GM12878 (cell line): Measurements from ENCODE around the gene KLHDC9. TPM values are rescaled to one million over a fixed set of nuclear protein-coding genes. Genes with fewer than 3 reads are reported as not detected.
A peak's percentile ranks its signal among the peaks of the same experiment; 100 is the strongest.

Experiments
- ATAC-seq: fragments of 200-7000 bp; cut with Tn5 transposase; 3 replicates; pipeline ENCODE4 v1.9.1; 2020; ENCODE audit warnings: mild to moderate bottlenecking, moderate library complexity
- BruUV-seq: library from RNA; stranded (reverse); fragments of 400-500 nt; replicated peaks from 2 replicates; lab custom pipeline; 2021; lab: Mats Ljungman, UMichigan
- CTCF ChIA-PET: fragments of 300-600 bp; sonication (Branson Sonifier 250); formaldehyde crosslinking; extraction: SDS; loops from one replicate; lab custom pipeline; 2021; ENCODE audit warnings: inconsistent platforms; lab: Yijun Ruan, JAX
- POLR2A ChIA-PET: fragments of 350-600 bp; formaldehyde crosslinking; extraction: SDS; loops from one replicate; lab custom pipeline; 2021; ENCODE audit warnings: inconsistent platforms; lab: Charles Lee
- RAD21 ChIA-PET: fragments of 300-600 bp; sonication (Branson Sonifier 250); formaldehyde crosslinking; loops from one replicate; lab custom pipeline; 2023; ENCODE audit warnings: antibody characterized with exemption; ENCODE audit not compliant: unreplicated experiment; lab: Charles Lee
- SMC1A ChIA-PET: fragments of 300-600 bp; sonication (Branson Sonifier 250); formaldehyde crosslinking; loops from one replicate; lab custom pipeline; 2023; ENCODE audit not compliant: unreplicated experiment, uncharacterized antibody; lab: Charles Lee
- DNase-seq: peaks from one replicate; pipeline ENCODE4 v3.0.0-alpha.2; 2011; ENCODE audit warnings: low read depth, low spot score
- FAIRE-seq: peaks from 3 replicates; lab custom pipeline; 2011; peaks lifted over from hg19 to GRCh38; lab: Jason Lieb, UNC
- H2AFZ ChIP-seq: 2 replicates; pipeline ENCODE4 v1.6.0; 2011; ENCODE audit warnings: low read depth, low read length, control low read depth; ENCODE audit not compliant: control insufficient read depth
- H3K27ac ChIP-seq: 2 replicates; pipeline ENCODE4 v1.5.1; 2011; ENCODE audit warnings: control low read depth; ENCODE audit not compliant: control insufficient read depth, insufficient read depth
- H3K27me3 ChIP-seq, 2 experiments: replicated peaks in 1 of 2; 2 replicates each; pipeline versions ENCODE4 v1.6.0 to v1.6.1; 2011; ENCODE audit warnings: low read length in 1 of 2; ENCODE audit not compliant: control insufficient read depth in 2 of 2, insufficient read depth in 2 of 2
- H3K36me3 ChIP-seq, 2 experiments: 2 replicates each; pipeline ENCODE4 v1.5.1; 2011; ENCODE audit warnings: low read length in 1 of 2; ENCODE audit not compliant: control insufficient read depth in 2 of 2, insufficient read depth in 2 of 2
- H3K4me1 ChIP-seq: 2 replicates; pipeline ENCODE4 v1.6.1; 2011; ENCODE audit warnings: mild to moderate bottlenecking, low read length, moderate library complexity, mixed read lengths; ENCODE audit not compliant: control insufficient read depth, insufficient read depth
- H3K4me2 ChIP-seq: 2 replicates; pipeline ENCODE4 v1.6.0; 2011; ENCODE audit warnings: control low read depth; ENCODE audit not compliant: control insufficient read depth, insufficient read depth
- H3K4me3 ChIP-seq: fragments of 200-600 bp; sonication (generic); 2 replicates; pipeline ENCODE4 v1.5.1; 2016
- H3K79me2 ChIP-seq: 2 replicates; pipeline ENCODE4 v1.6.0; 2011; ENCODE audit warnings: low read length; ENCODE audit not compliant: control insufficient read depth, insufficient read depth
- H3K9ac ChIP-seq: 2 replicates; pipeline ENCODE4 v1.8.0; 2011; ENCODE audit warnings: low read length, control low read depth, mixed read lengths; ENCODE audit not compliant: control insufficient read depth, insufficient read depth
- H3K9me3 ChIP-seq: replicated peaks from 3 replicates; pipeline ENCODE4 v1.5.1; 2011; ENCODE audit warnings: mild to moderate bottlenecking, low read length; ENCODE audit not compliant: control insufficient read depth, insufficient read depth
- H4K20me1 ChIP-seq: 2 replicates; pipeline ENCODE4 v1.6.0; 2011; ENCODE audit not compliant: control insufficient read depth, insufficient read depth
- BMI1 ChIP-seq: fragments of 450-650 bp; IDR thresholded peaks from 2 replicates; pipeline ENCODE4 v1.6.1; 2016; ENCODE audit warnings: mild to moderate bottlenecking, moderate library complexity, borderline replicate concordance
- CHD2 ChIP-seq: IDR thresholded peaks from 2 replicates; pipeline ENCODE4 v1.6.1; 2011; ENCODE audit warnings: low read depth, low read length, improper control_type of control experiment, borderline replicate concordance
- CTCF ChIP-seq, 3 experiments: IDR thresholded peaks in 2 of 3; conservative IDR thresholded peaks in 1 of 3; 2 replicates each; pipeline ENCODE4 v1.5.1; 2011; ENCODE audit warnings: low read depth in 3 of 3, low read length in 3 of 3, mild to moderate bottlenecking in 3 of 3, control low read depth in 2 of 3, moderate library complexity in 2 of 3, inconsistent platforms in 1 of 3, mixed read lengths in 1 of 3; ENCODE audit not compliant: control insufficient read depth in 2 of 3, insufficient read depth in 1 of 3; ENCODE audit errors: extremely low read depth in 1 of 3
- DPF2 ChIP-seq: fragments of 450-650 bp; IDR thresholded peaks from 2 replicates; pipeline ENCODE4 v1.6.1; 2017; ENCODE audit warnings: mild to moderate bottlenecking
- ESRRA ChIP-seq: IDR thresholded peaks from 2 replicates; pipeline ENCODE4 v1.6.1; 2012; ENCODE audit warnings: mild to moderate bottlenecking, low read length, improper control_type of control experiment
- JUNB ChIP-seq: IDR thresholded peaks from 2 replicates; pipeline ENCODE4 v1.6.1; 2016; ENCODE audit warnings: antibody characterized with exemption, mild to moderate bottlenecking
- MEF2A ChIP-seq: IDR thresholded peaks from 2 replicates; pipeline ENCODE4 v1.6.1; 2011; ENCODE audit warnings: low read depth, mild to moderate bottlenecking, low read length, moderate library complexity; ENCODE audit not compliant: insufficient read depth
- PBX3 ChIP-seq: IDR thresholded peaks from 2 replicates; pipeline ENCODE4 v1.6.1; 2011; ENCODE audit warnings: mild to moderate bottlenecking, low read depth, low read length, moderate library complexity; ENCODE audit not compliant: insufficient replicate concordance
- PML ChIP-seq: IDR thresholded peaks from 2 replicates; pipeline ENCODE4 v1.6.1; 2012; ENCODE audit warnings: low read length, inconsistent platforms
- RBBP5 ChIP-seq: fragments of 200-600 bp; sonication (generic); conservative IDR thresholded peaks from 2 replicates; pipeline ENCODE4 v1.6.1; 2016
- TCF7 ChIP-seq: IDR thresholded peaks from 2 replicates; pipeline ENCODE4 v1.6.1; 2014; ENCODE audit warnings: antibody characterized with exemption, borderline replicate concordance
- ZNF207 ChIP-seq: fragments of 450-650 bp; IDR thresholded peaks from 2 replicates; pipeline ENCODE4 v1.6.1; 2014; ENCODE audit warnings: antibody characterized with exemption, mild to moderate bottlenecking, borderline replicate concordance
- ZZZ3 ChIP-seq: IDR thresholded peaks from 2 replicates; pipeline ENCODE4 v1.6.1; 2011; ENCODE audit warnings: low read depth; ENCODE audit not compliant: control insufficient read depth, insufficient read length
- WGBS: methylation state at CpG from one replicate; pipeline ENCODE4 v1.1.6; 2016; ENCODE audit warnings: low lambda C conversion rate; ENCODE audit not compliant: insufficient replicate concordance, insufficient coverage; ENCODE audit errors: missing lambda C conversion rate; 5-methylcytosine and 5-hydroxymethylcytosine counted together
- in situ Hi-C: fragments of 300-500 bp; cut with MboI; formaldehyde crosslinking; loops from 9 replicates; pipeline ENCODE4 v1.14.3; 2018; ENCODE audit warnings: mixed read lengths
- intact Hi-C: fragments of 100-400 bp; cut with micrococcal nuclease; formaldehyde crosslinking; loops from one replicate; pipeline ENCODE4 v1.14.2; 2022; ENCODE audit not compliant: unreplicated experiment
- polyA plus RNA-seq, 11 experiments: library from polyadenylated mRNA; depleted of rRNA in 4 of 11; unstranded in 6 of 11; stranded (reverse) in 5 of 11; fragments of >200 nt; fragmentation: Nextera tagmentation in 4 of 11; fragmentation: Illumina TruSeq in 1 of 11; extraction: Ambion mirVana in 4 of 11; extraction: Trizol in 1 of 11; gene quantifications; 1 replicate in 1 of 11; 2 replicates in 10 of 11; pipeline versions ENCODE4 v1.2.1 to v1.2.3, GENCODE V29; 2011 to 2016; ENCODE audit warnings: inconsistent platforms in 2 of 11, missing spikeins in 2 of 11, low read depth in 1 of 11
- total RNA-seq, 4 experiments: library from RNA; depleted of rRNA in 3 of 4; stranded (reverse); fragments of >200 nt in 3 of 4; fragmentation: Illumina TruSeq in 1 of 4; extraction: Trizol in 1 of 4; gene quantifications; 2 replicates each; pipeline versions ENCODE4 v1.2.1 to v1.2.3, GENCODE V29; 2013 to 2021
- TF ChIP-seq, protein P1 (sequence below): fragments of 450-650 bp; IDR thresholded peaks from 2 replicates; pipeline ENCODE4 v1.6.1; 2017; ENCODE audit warnings: mild to moderate bottlenecking, moderate library complexity

KLHDC9 gene
- total and polyA plus RNA-seq, 10 of the 15 experiments (the other 5 are each of a cell fraction or from before 2014, with no cell fraction given), result 0.66 to 4.9 (median 2.6) TPM

DNA sequence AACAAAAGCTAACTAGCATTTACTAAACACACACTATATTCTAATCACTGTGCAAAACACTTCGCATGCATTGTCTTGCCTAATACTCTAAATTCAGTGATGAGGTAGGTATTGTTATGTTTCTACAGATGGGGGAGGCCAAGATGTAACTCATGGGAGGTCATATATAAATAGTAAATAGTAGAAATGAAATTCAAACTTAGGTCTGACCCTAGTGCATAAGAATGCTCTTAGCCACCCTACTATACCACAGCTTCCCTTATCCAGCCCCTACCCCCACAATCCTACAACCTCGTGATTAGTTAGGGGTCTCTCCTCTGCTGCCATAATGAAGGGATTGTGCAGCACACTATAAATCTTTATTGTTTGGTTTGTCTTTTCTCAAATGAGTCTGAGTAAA is 16.4 kb downstream of the KLHDC9 start:
- Histone ChIP-seq H3K79me2 (peaks cover 87% of the 10 kb centered on the region), H3K9me3 (no peaks in the 10 kb centered on the region), H3K27ac (no peak overlapping the region), H2AFZ (no peak overlapping the region), H3K9ac (no peak overlapping the region), H3K27me3 (no peaks in the 10 kb centered on the region), H4K20me1 (no peaks in the 10 kb centered on the region), H3K4me3 (0 out of 2 replicates have a peak overlapping the region, but pooled peaks have one; percentile 25), H3K4me2 (peak overlapping the region; percentile 9; the same call in 1 of the 2 replicates), H3K36me3 (peaks cover 0 to 1% of the 10 kb centered on the region in 2 experiments; a peak in 1 of 4 replicates), H3K4me1 (peaks cover 9% of the 10 kb centered on the region)
- FAIRE-seq (no peak), ATAC-seq (no peak), DNase-seq (no peak)
- POLR2A ChIA-PET, result interaction anchor here (1.0 kb wide), 1 partner anchor 39 kb away, joined by 3 read pairs; the partner anchor contains the start of gene UFC1
- no TSS peak for BruUV-seq
- SMC1A ChIA-PET, result interaction anchor here (1.0 to 1.7 kb wide), 4 partner anchors 13 to 32 kb away, joined by 3 to 4 read pairs (median 3); no protein-coding TSS in a partner anchor
- CTCF ChIA-PET, result interaction anchor here (1.5 kb wide), 1 partner anchor 14 kb away, joined by 4 read pairs; no protein-coding TSS in a partner anchor
- intact Hi-C loops (no loop called here), in situ Hi-C loops (no loop called here)
- TF ChIP-seq DPF2, result no peak
- TF ChIP-seq MEF2A, result no peak
- no peak for TF ChIP-seq CHD2
- TF ChIP-seq RBBP5, result no peak
- no peak for TF ChIP-seq PML
- TF ChIP-seq BMI1, result no peak
- no peak for TF ChIP-seq PBX3
- TF ChIP-seq ESRRA, result no peak
- TF ChIP-seq CTCF (IDR thresholded peaks at IDR 0.05 in 2 of 3, conservative IDR thresholded peaks at IDR 0.05 in 1 of 3; ENCODE audit: control insufficient read depth in 2 of 3, extremely low read depth in 1 of 3, insufficient read depth in 1 of 3, low read depth in 3 of 3, low read length in 3 of 3), result no peak
- no peak for TF ChIP-seq TCF7
- TF ChIP-seq, protein P1, sequence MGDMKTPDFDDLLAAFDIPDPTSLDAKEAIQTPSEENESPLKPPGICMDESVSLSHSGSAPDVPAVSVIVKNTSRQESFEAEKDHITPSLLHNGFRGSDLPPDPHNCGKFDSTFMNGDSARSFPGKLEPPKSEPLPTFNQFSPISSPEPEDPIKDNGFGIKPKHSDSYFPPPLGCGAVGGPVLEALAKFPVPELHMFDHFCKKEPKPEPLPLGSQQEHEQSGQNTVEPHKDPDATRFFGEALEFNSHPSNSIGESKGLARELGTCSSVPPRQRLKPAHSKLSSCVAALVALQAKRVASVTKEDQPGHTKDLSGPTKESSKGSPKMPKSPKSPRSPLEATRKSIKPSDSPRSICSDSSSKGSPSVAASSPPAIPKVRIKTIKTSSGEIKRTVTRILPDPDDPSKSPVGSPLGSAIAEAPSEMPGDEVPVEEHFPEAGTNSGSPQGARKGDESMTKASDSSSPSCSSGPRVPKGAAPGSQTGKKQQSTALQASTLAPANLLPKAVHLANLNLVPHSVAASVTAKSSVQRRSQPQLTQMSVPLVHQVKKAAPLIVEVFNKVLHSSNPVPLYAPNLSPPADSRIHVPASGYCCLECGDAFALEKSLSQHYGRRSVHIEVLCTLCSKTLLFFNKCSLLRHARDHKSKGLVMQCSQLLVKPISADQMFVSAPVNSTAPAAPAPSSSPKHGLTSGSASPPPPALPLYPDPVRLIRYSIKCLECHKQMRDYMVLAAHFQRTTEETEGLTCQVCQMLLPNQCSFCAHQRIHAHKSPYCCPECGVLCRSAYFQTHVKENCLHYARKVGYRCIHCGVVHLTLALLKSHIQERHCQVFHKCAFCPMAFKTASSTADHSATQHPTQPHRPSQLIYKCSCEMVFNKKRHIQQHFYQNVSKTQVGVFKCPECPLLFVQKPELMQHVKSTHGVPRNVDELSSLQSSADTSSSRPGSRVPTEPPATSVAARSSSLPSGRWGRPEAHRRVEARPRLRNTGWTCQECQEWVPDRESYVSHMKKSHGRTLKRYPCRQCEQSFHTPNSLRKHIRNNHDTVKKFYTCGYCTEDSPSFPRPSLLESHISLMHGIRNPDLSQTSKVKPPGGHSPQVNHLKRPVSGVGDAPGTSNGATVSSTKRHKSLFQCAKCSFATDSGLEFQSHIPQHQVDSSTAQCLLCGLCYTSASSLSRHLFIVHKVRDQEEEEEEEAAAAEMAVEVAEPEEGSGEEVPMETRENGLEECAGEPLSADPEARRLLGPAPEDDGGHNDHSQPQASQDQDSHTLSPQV, result no peak
- TF ChIP-seq ZZZ3, result no peak
- TF ChIP-seq ZNF207, result no peak
- TF ChIP-seq JUNB, result no peak
- RAD21 ChIA-PET, result no interaction called here
- WGBS, result 96% methylated on average over 2 of the region's 2 CpGs
